Measurements from ENCODE around the gene DEXI.

- TF ChIP-seq TAF1 (IDR thresholded peaks at IDR 0.05; ENCODE audit: borderline replicate concordance, insufficient read depth, low read length) (no peak), POLR2AphosphoS5 (IDR thresholded peaks at IDR 0.05; ENCODE audit: low read depth, low read length) (no peak), REST (IDR thresholded peaks at IDR 0.05; ENCODE audit: insufficient read depth in 1 of 2, low read depth in 2 of 2, low read length in 2 of 2) (no peak), SIN3A (IDR thresholded peaks at IDR 0.05; ENCODE audit: borderline replicate concordance, insufficient read depth, low read length) (no peak)
Observed at GRCh38 chr16:10968498-10968897, 26.2 kb upstream of the DEXI start.

All from PFSK-1 (cell line).